Measurements from ENCODE around the gene ZNF584.

The ZNF584 gene

DNA sequence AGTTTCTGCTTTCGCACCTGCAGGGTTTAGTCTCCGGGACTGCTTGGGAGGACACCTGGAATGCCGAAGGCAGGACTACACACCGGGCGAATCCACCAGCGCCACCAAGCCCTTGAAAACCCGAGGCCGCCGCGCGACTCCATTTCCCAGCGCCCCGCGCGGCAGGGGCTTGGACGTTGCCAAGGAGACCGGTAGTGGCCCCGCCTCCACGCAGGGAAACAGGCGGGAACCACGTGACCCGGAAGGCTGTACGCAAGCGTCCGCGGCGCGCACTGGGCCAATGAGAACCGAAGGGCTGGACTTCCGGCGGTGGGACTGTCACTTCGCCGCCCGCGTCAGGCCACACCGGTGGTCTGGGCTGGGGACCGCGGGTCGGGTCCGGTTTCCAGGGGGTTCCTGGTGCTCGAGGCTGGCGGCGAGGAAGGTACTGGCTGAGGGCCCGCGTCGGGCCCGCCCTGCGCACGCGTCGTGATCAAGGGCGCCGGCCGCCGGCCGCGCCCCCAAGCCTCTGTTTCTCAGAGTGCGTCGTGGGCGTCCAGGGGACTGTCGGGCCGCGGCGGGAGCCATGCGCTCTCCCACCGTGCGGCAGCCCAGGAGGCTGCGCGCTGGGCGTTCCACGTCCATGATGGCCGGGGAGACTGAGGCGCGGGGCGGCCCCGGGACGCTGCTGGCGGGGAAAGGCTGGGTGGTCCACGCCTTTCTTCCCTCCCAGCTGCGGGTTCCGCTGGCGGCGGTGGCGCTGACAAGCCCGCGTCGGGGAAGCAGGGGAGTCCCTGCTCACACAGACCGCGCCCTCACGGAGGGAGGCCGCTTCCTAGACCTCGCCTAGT lies 58.5 kb downstream of the ZNF584 start, which contains the start of gene ZNF324:
Gene ZNF324, plus strand, starts transcription at position 321 of the 830 bp plus-strand sequence. CDS start 2,106 bp downstream, outside the sequence.
- FAIRE-seq = no peak
